GM10847 (cell line): ENCODE data around the gene RNF17.

Experiments
- POLR2A ChIP-seq: IDR thresholded peaks from 2 replicates; pipeline ENCODE4 v1.6.1; 2011; ENCODE audit not compliant: insufficient read length; ENCODE audit errors: extremely low read depth

The RNF17 gene

GRCh38 chr13:24905242-24905641 is 141.3 kb downstream of the RNF17 start:
- TF ChIP-seq POLR2A = no peak

GRCh38 chr13:24906268-24906667 is 142.3 kb downstream of the RNF17 start:
- no peak for TF ChIP-seq POLR2A

GRCh38 chr13:24910502-24911132 is 146.6 kb downstream of the RNF17 start:
- no peak for TF ChIP-seq POLR2A

DNA sequence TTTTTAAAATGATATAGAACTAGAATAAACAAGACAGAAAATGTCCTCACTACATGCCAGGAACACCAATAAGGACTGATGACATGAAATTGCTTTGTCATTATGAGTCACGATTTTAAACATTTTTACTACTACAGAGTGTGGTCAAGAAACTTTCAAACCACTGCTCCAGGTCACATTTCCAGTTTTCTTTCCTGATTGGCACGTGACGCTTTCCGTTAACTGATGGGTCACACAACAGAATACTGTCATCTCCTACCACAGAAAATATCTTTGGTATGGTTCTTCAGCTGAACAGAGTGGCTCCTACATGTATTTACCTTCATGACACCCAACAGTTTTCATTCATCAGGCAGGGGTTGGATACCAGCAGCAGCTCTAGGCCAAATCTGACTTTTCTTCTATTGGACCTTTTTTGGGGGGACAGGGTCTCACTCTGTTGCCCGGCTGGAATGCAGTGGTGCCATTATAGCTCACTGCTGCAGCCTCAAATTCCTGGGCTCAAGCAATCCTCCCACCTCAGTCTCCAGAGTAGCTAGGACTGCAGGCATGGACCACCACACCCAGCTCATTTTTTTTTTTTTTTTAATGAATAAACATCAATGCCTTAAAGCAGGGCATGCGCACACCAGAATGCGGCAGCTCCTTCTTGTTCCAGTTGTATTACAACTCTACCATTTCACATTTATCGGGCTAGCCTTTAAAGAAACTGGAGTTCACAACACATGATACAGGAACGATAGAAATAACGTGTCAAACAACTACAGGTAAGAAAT is 147.4 kb downstream of the RNF17 start:
- TF ChIP-seq POLR2A = no peak

DNA sequence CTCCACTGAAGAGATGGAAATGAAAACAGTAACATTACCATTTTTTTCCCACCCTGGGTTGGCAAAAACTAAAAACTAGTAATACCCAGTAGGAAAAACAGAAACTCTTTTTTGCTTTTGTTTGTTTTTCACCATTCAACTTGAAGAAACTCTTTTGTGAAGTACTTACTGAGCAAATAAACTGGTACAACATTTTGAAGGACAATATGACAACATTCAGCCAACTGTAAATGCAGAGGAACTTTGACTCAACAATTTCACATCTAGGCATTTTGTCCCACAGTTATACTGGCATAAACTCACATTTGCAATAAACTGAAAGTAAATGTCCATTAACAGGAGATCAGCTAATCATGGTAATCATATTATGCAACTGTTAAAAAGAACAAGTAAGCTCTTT is 152.5 kb downstream of the RNF17 start:
- no peak for TF ChIP-seq POLR2A

- TF ChIP-seq POLR2A = no peak
Observed at GRCh38 chr13:24921003-24921402, 157.0 kb downstream of the RNF17 start.

GRCh38 chr13:24921881-24922280 is 157.9 kb downstream of the RNF17 start:
- no peak for TF ChIP-seq POLR2A

DNA sequence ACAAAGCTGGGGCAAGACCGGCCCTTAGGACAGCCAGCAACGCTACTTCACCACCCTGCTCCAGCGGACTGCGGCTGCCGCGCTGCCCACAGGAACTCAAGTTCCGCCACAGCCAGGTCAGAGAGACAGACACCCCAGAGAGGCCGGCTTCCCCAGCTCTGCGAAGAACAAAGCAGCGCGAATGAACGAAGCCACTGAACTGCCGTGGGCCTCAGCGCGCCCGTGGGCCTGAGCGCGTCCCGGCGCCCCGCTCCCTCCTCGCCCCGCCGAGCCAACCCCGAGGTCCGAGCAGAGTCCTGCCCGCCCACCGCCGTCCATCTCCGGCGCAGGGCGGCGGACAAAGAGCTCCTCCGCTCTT is 158.4 kb downstream of the RNF17 start:
- no peak for TF ChIP-seq POLR2A

DNA sequence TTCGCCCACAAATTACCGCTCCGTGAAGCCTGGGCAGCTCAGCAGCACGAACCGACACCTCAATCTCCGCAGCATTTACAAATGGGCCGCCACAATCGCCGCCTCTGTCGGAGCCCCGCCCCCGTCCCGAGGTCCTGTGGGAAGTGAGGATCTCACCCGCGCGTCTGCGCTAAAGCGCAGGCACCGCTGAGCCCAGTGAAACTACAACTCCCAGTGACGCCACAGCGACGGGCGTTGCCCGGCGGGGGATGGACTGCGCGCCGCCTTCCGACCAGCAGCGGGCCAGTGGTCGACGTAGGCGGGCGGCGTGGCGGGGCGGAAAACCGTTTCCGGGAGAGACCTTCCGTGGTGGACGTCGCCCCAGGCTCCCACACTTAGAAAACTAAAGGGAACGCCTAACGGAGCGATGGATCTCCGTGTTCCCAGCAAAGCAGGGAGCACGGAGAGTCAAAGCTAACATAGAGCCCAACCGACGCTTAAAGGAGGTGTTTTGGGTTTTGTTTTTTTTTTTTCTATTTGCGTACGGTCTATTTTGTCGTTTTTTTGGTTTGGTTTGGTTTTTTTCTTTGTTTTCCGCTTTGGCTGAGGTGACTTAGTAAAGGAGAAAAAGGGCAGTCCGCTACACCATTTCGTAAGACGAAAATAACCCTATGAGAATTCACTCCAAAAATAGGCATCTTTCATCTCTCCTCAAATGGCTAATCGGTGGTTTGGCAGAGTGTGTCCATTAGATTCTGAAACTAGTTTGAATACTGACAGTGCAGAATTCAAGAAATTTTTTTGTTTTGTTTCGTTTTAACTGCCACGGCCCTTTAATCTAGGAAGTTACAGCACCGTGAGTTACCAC is 159.0 kb downstream of the RNF17 start:
- peak; percentile 66 for TF ChIP-seq POLR2A

- TF ChIP-seq POLR2A = no peak
Observed at GRCh38 chr13:24925318-24926231, 161.6 kb downstream of the RNF17 start.

DNA sequence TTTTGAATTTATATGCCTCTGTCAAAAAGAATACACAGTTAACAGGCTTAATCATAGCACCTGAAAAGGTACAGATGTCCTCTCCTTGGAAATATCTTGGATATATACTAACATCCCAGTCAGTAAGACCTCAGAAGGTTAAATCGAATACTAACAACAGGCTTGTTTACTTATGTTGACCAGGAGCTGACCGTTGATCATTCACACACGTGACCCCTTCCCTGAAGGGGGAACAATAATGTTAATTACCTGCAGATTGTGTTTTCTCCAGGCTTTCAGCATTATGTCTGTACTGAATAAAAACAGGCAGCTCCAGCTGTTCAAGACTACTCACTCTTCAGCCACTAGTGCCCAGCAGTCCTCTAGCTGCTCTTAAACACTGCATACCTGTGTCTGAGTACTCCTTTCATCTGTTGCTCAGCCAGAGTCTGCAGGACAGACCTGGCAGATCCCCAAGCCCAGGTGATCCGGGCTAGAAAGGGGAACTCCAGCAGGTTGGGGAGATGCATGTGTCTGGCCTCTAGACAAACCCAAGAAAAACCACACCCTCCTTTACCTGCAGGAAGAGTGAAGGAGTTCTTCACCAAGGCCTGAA is 163.9 kb downstream of the RNF17 start:
- no peak for TF ChIP-seq POLR2A

DNA sequence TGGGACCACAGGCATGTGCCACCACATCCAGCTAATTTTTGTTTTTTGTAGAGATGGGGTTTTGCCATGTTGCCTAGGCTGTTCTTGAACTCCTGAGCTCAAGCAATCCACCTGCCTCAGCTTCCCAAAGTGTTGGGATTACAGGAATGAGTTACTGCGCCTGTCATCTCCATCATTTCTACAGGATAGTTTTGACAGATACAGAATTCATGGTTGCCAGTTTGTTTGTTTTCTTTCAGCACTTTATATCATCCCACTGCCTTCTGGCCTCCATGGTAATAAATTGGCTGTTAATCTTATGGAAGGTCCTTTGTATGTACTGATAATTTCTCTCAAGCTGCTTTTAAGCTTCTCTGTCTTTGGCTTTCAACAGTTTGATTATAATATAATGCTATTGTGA is 165.2 kb downstream of the RNF17 start:
- no peak for TF ChIP-seq POLR2A
